Transverse colon (tissue), 4 donors: ENCODE measurements around the gene CEP162. TPM values are rescaled to one million over a fixed set of nuclear protein-coding genes. Genes with fewer than 3 reads are reported as not detected.

ENCODE experiments used
- DNase-seq: peaks from one replicate; pipeline ENCODE4 v3.0.0-alpha.2; 2019
- H3K27ac ChIP-seq, 4 donors: fragments of 200-600 bp; sonication (generic); 2 replicates each; pipeline ENCODE4 v1.5.1; 2016 to 2018; ENCODE audit warnings: inconsistent platforms in 4 of 4
- H3K27me3 ChIP-seq: fragments of 200-600 bp; sonication (generic); 2 replicates; pipeline ENCODE4 v1.5.1; 2017; ENCODE audit warnings: inconsistent platforms
- H3K36me3 ChIP-seq, 4 donors: fragments of 200-600 bp; sonication (generic); 2 replicates each; pipeline ENCODE4 v1.5.1; 2017 to 2019; ENCODE audit warnings: inconsistent platforms in 4 of 4
- H3K4me1 ChIP-seq, 4 donors: fragments of 200-600 bp; sonication (generic); 2 replicates each; pipeline ENCODE4 v1.5.1; 2017 to 2020; ENCODE audit warnings: inconsistent platforms in 4 of 4
- H3K4me3 ChIP-seq, 4 donors: fragments of 200-600 bp; sonication (generic); 1 replicate in 1 of 4; 2 replicates in 3 of 4; pipeline versions ENCODE4 v1.5.1 to v1.6.1; 2017 to 2019; ENCODE audit warnings: inconsistent platforms in 4 of 4
- H3K9me3 ChIP-seq, 2 donors: fragments of 200-600 bp; sonication (generic); 2 replicates each; pipeline ENCODE4 v1.5.1; 2017 to 2019; ENCODE audit warnings: inconsistent platforms in 2 of 2
- CTCF ChIP-seq, 5 experiments: fragments of 200-600 bp in 3 of 5; fragments of 450-650 bp in 2 of 5; sonication (generic) in 3 of 5; IDR thresholded peaks; 1 replicate in 2 of 5; 2 replicates in 3 of 5; pipeline ENCODE4 v1.5.1; 2016 to 2017; ENCODE audit warnings: antibody characterized with exemption in 5 of 5, inconsistent platforms in 3 of 5, mild to moderate bottlenecking in 2 of 5, moderate library complexity in 1 of 5
- EP300 ChIP-seq: sonication (generic); formaldehyde crosslinking; IDR thresholded peaks from one replicate; pipeline ENCODE4 v1.6.1; 2017; ENCODE audit warnings: antibody characterized with exemption, low read depth
- POLR2A ChIP-seq: fragments of 450-650 bp; IDR thresholded peaks from one replicate; pipeline ENCODE4 v1.6.1; 2016; ENCODE audit warnings: antibody characterized with exemption, mild to moderate bottlenecking, moderate library complexity
- POLR2AphosphoS5 ChIP-seq, 3 donors: sonication (generic); formaldehyde crosslinking; IDR thresholded peaks; one replicate each; pipeline ENCODE4 v1.6.1; 2016; ENCODE audit warnings: antibody characterized with exemption in 3 of 3
- WGBS, 2 donors: methylation state at CpG; one replicate each; pipeline ENCODE4 v1.1.5; 2018; ENCODE audit warnings: low coverage in 1 of 2; 5-methylcytosine and 5-hydroxymethylcytosine counted together
- in situ Hi-C, 4 donors: fragments of 200-750 bp; cut with MboI; loops; one replicate each; pipeline versions ENCODE4 v1.15.0 to v1.15.1; 2017; ENCODE audit warnings: low sequenced_read_pairs in 3 of 4, low pct_ligation_motif_present in 1 of 4, low pct_unique_long_range_greater_than_20kb in 1 of 4
- intact Hi-C: fragments of 100-400 bp; cut with DNase I; formaldehyde crosslinking; loops from one replicate; pipeline ENCODE4 v1.15.1; 2023; ENCODE audit warnings: low total_unique reads
- total RNA-seq, 4 donors: library from RNA; depleted of rRNA; stranded (reverse); fragments of >200 nt; gene quantifications; one replicate each; pipeline ENCODE4 v1.1.0, GENCODE V29; 2016

CEP162 gene
- total RNA-seq, 4 donors from 2014 or later, result 8.2 to 45.0 (median 9.7) TPM

GRCh38 chr6:84260926-84261325 is 33.5 kb upstream of the CEP162 start:
- Histone ChIP-seq H3K4me3 (no peak overlapping the region), H3K4me1 (no peaks in the 10 kb centered on the region), H3K9me3 (no peaks in the 10 kb centered on the region), H3K27me3 (no peaks in the 10 kb centered on the region), H3K36me3 (no peaks in the 10 kb centered on the region), H3K27ac (no peak overlapping the region)
- no peak for DNase-seq
- 61 to 69% methylated on average over 3 of the region's 3 CpGs for WGBS, 2 donors
- intact Hi-C loops, result no loop called here
- TF ChIP-seq CTCF (IDR thresholded peaks at IDR 0.05), result no peak
- no peak for TF ChIP-seq POLR2AphosphoS5 (IDR thresholded peaks at IDR 0.05)
- TF ChIP-seq EP300, result no peak
- TF ChIP-seq POLR2A, result no peak
- in situ Hi-C loops, result no loop called here

GRCh38 chr6:84260196-84260595 is 32.8 kb upstream of the CEP162 start:
- no peaks in the 10 kb centered on the region for H3K27me3 ChIP-seq

GRCh38 chr6:84258866-84259265 is 31.4 kb upstream of the CEP162 start:
- no peak for DNase-seq
- H3K9me3 ChIP-seq, result no peaks in the 10 kb centered on the region
- no peaks in the 10 kb centered on the region for H3K27me3 ChIP-seq
- H3K27ac ChIP-seq, result no peak overlapping the region
- H3K4me1 ChIP-seq, result no peaks in the 10 kb centered on the region
- intact Hi-C loops (no loop called here), in situ Hi-C loops (no loop called here)
- WGBS, 2 donors, result 65 to 67% methylated on average over 1 to 4 of the region's 4 CpGs
- TF ChIP-seq EP300 (no peak), POLR2AphosphoS5 (IDR thresholded peaks at IDR 0.05) (no peak), CTCF (IDR thresholded peaks at IDR 0.05) (no peak), POLR2A (no peak)
- H3K4me3 ChIP-seq, result no peak overlapping the region
- no peaks in the 10 kb centered on the region for H3K36me3 ChIP-seq

More at GRCh38 chr6:84260196-84260595, 32.8 kb upstream of the CEP162 start:
- intact Hi-C loops (no loop called here), in situ Hi-C loops (no loop called here)
- WGBS, 2 donors, result 48 to 68% methylated on average over 3 to 4 of the region's 4 CpGs
- TF ChIP-seq POLR2A, result no peak
- no peak for TF ChIP-seq EP300
- TF ChIP-seq POLR2AphosphoS5 (IDR thresholded peaks at IDR 0.05), result no peak
- no peak for TF ChIP-seq CTCF (IDR thresholded peaks at IDR 0.05)
- Histone ChIP-seq H3K4me1 (no peaks in the 10 kb centered on the region), H3K27ac (no peak overlapping the region), H3K9me3 (no peaks in the 10 kb centered on the region), H3K36me3 (no peaks in the 10 kb centered on the region), H3K4me3 (no peak overlapping the region)
- no peak for DNase-seq

GRCh38 chr6:84258268-84258667 is 30.8 kb upstream of the CEP162 start:
- no peak overlapping the region for H3K4me3 ChIP-seq
- DNase-seq, result no peak
- intact Hi-C loops (no loop called here), in situ Hi-C loops (no loop called here)
- no peak for TF ChIP-seq POLR2AphosphoS5 (IDR thresholded peaks at IDR 0.05)
- no peak overlapping the region for H3K27ac ChIP-seq
- no peaks in the 10 kb centered on the region for H3K4me1 ChIP-seq
- H3K36me3 ChIP-seq, result no peaks in the 10 kb centered on the region
- no peaks in the 10 kb centered on the region for H3K27me3 ChIP-seq
- 50 to 57% methylated on average over 2 of the region's 2 CpGs for WGBS, 2 donors
- H3K9me3 ChIP-seq, result no peaks in the 10 kb centered on the region

- Histone ChIP-seq H3K27ac (no peak overlapping the region), H3K4me1 (no peaks in the 10 kb centered on the region), H3K9me3 (no peaks in the 10 kb centered on the region), H3K4me3 (no peak overlapping the region), H3K27me3 (no peaks in the 10 kb centered on the region), H3K36me3 (no peaks in the 10 kb centered on the region)
- TF ChIP-seq CTCF (IDR thresholded peaks at IDR 0.05) (no peak), EP300 (no peak), POLR2AphosphoS5 (IDR thresholded peaks at IDR 0.05) (no peak), POLR2A (no peak)
- in situ Hi-C loops (no loop called here), intact Hi-C loops (no loop called here)
- DNase-seq, result no peak
Measured at GRCh38 chr6:84255641-84256040, 28.2 kb upstream of the CEP162 start.
